ENCODE data around the gene TAF8. TPM values are rescaled to one million over a fixed set of nuclear protein-coding genes. Genes with fewer than 3 reads are reported as not detected.

TAF8 gene
- total RNA-seq, 1 donor = 16.3 TPM

DNA sequence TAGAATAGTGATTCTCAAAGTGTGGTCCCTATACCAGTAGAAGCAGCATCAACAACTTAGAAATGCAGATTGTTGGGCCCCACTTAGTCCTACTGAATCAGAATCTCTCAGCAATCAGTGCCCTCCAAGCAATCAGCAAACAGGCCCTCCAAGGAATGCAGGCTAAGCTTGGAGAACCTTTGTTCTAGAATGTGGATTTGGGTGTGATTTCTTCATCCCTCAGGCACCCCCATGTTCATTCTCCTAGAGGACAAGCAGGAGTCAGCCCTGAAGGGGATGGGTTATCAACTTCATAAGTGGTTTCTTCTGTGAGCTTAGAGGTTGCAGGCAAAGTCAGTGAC, 40.5 kb upstream of the TAF8 start:
- Histone ChIP-seq H3K4me2 (ENCODE audit: insufficient read depth, low read length) (no peak overlapping the region), H3K4me3 (ENCODE audit: insufficient read depth, low read length) (no peak overlapping the region), H3K27ac (ENCODE audit: low read depth, low read length) (no peak overlapping the region), H3K27me3 (ENCODE audit: insufficient read depth, low read length) (no peaks in the 10 kb centered on the region), H3K79me2 (ENCODE audit: insufficient read depth, low read length) (no peaks in the 10 kb centered on the region), H3K36me3 (ENCODE audit: insufficient read depth, low read length) (no peaks in the 10 kb centered on the region), H3K9me3 (ENCODE audit: low read depth, low read length) (no peaks in the 10 kb centered on the region), H2AFZ (ENCODE audit: low read length) (no peak overlapping the region), H4K20me1 (ENCODE audit: insufficient read depth, low read length) (no peaks in the 10 kb centered on the region), H3K4me1 (ENCODE audit: insufficient read depth, low read length) (peaks cover 5% of the 10 kb centered on the region)
- TF ChIP-seq, protein P1, sequence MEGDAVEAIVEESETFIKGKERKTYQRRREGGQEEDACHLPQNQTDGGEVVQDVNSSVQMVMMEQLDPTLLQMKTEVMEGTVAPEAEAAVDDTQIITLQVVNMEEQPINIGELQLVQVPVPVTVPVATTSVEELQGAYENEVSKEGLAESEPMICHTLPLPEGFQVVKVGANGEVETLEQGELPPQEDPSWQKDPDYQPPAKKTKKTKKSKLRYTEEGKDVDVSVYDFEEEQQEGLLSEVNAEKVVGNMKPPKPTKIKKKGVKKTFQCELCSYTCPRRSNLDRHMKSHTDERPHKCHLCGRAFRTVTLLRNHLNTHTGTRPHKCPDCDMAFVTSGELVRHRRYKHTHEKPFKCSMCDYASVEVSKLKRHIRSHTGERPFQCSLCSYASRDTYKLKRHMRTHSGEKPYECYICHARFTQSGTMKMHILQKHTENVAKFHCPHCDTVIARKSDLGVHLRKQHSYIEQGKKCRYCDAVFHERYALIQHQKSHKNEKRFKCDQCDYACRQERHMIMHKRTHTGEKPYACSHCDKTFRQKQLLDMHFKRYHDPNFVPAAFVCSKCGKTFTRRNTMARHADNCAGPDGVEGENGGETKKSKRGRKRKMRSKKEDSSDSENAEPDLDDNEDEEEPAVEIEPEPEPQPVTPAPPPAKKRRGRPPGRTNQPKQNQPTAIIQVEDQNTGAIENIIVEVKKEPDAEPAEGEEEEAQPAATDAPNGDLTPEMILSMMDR (IDR thresholded peaks at IDR 0.05; ENCODE audit: extremely low read depth, low read depth, low read length) = no peak
- no peak for DNase-seq (ENCODE audit: insufficient read length, low spot score, missing footprints)

DNA sequence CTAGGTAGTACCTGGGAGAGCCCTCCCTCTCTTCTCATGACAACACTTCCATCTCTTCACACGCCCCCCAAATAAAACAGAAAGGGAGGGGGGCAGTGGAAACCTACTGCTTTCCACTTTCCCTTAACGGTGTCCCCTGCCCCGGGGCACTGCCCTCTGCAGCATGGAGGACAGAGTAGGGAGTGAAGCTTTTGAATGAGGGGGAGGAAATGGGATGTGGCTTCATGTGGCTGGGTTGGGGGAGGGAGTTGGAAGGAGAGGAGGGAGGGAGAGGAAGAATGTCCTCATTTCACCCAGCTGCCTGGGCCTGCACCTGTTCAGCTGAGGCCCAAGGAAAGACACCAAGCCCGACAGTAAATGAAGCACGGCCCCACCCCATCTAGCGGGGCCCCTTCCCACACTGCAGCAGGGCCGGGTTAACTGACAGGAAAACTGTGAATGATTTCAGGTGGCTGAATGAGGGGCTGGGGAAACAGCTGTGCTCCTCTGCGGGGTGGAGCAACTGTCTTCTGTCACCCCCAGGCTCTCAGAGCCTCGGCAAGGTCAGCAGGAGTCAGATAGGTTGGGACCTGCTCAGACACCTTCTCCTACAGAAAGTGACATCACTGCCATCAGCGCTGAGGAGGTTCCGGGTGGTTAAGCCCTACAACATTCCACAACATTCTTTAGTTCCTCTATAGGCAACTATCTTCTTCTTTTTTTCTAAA, 40.0 kb upstream of the TAF8 start:
- no peaks in the 10 kb centered on the region for H4K20me1 ChIP-seq (ENCODE audit: insufficient read depth, low read length)
- DNase-seq (ENCODE audit: insufficient read length, low spot score, missing footprints) = no peak
- no peaks in the 10 kb centered on the region for H3K9me3 ChIP-seq (ENCODE audit: low read depth, low read length)
- no peaks in the 10 kb centered on the region for H3K79me2 ChIP-seq (ENCODE audit: insufficient read depth, low read length)
- H3K4me3 ChIP-seq (ENCODE audit: insufficient read depth, low read length) = no peak overlapping the region
- no peak overlapping the region for H3K27ac ChIP-seq (ENCODE audit: low read depth, low read length)
- peaks cover 5% of the 10 kb centered on the region for H3K4me1 ChIP-seq (ENCODE audit: insufficient read depth, low read length)
- no peaks in the 10 kb centered on the region for H3K27me3 ChIP-seq (ENCODE audit: insufficient read depth, low read length)
- no peaks in the 10 kb centered on the region for H3K36me3 ChIP-seq (ENCODE audit: insufficient read depth, low read length)
- H3K4me2 ChIP-seq (ENCODE audit: insufficient read depth, low read length) = no peak overlapping the region
- H2AFZ ChIP-seq (ENCODE audit: low read length) = no peak overlapping the region
- TF ChIP-seq, protein P1 (IDR thresholded peaks at IDR 0.05; ENCODE audit: extremely low read depth, low read depth, low read length) = no peak

DNA sequence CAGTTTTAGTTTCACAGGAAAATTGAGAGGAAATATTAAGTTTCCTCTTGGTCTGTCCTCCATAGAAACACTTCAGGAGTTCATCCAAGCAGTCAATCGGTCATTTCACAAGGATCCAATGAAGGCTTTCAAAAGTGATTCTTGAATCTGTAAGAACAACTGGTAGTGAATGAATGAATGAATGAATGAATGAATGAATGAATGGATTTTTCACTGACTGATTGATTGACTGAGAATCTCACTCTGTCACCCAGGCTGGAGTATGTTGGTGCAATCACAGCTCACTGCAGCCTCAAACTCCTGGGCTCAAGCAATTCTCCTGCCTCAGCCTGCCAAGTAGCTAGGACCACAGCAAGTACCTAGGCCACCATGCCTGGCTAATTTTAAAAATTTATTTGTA, 39.4 kb upstream of the TAF8 start:
- TF ChIP-seq, protein P1 (IDR thresholded peaks at IDR 0.05; ENCODE audit: extremely low read depth, low read depth, low read length) = no peak
- Histone ChIP-seq H3K79me2 (ENCODE audit: insufficient read depth, low read length) (no peaks in the 10 kb centered on the region), H3K4me3 (ENCODE audit: insufficient read depth, low read length) (no peak overlapping the region), H3K9me3 (ENCODE audit: low read depth, low read length) (no peaks in the 10 kb centered on the region), H3K36me3 (ENCODE audit: insufficient read depth, low read length) (no peaks in the 10 kb centered on the region), H3K27ac (ENCODE audit: low read depth, low read length) (no peak overlapping the region), H2AFZ (ENCODE audit: low read length) (no peak overlapping the region), H3K4me2 (ENCODE audit: insufficient read depth, low read length) (no peak overlapping the region), H4K20me1 (ENCODE audit: insufficient read depth, low read length) (no peaks in the 10 kb centered on the region), H3K27me3 (ENCODE audit: insufficient read depth, low read length) (no peaks in the 10 kb centered on the region), H3K4me1 (ENCODE audit: insufficient read depth, low read length) (peaks cover 5% of the 10 kb centered on the region)
- no peak for DNase-seq (ENCODE audit: insufficient read length, low spot score, missing footprints)

DNA sequence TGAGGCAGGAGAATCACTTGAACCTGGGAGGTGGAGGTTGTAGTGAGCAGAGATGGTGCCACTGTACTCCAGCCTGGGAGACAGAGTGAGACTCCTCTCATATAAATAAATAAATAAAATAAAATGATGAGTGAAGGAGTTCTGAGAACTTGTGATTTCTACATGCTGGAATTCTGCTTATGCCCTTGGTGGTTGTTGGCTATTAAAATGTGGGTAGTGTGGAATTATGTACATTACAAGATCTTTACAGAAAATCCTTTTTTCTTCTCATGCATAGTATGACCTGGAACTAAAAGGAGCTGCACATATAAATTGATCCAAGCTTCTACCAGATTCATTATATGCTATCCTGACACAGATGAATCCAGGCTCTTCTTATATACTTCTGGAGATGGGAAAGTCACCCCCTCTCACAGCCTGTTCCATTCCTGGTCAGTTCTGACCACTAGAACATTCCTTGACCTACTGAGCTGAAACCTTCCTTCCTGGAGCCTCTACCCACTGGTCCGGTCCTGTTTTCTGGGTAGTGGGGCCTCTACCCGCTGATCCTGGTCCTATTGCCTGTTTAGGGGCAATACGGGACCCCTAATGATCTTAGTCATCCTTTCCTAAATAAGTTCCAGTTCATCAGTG, 37.7 kb upstream of the TAF8 start:
- Histone ChIP-seq H4K20me1 (ENCODE audit: insufficient read depth, low read length) (no peaks in the 10 kb centered on the region), H3K4me3 (ENCODE audit: insufficient read depth, low read length) (no peak overlapping the region), H3K79me2 (ENCODE audit: insufficient read depth, low read length) (no peaks in the 10 kb centered on the region), H2AFZ (ENCODE audit: low read length) (no peak overlapping the region), H3K4me1 (ENCODE audit: insufficient read depth, low read length) (peaks cover 15% of the 10 kb centered on the region), H3K27me3 (ENCODE audit: insufficient read depth, low read length) (no peaks in the 10 kb centered on the region), H3K4me2 (ENCODE audit: insufficient read depth, low read length) (no peak overlapping the region), H3K27ac (ENCODE audit: low read depth, low read length) (no peak overlapping the region), H3K36me3 (ENCODE audit: insufficient read depth, low read length) (no peaks in the 10 kb centered on the region), H3K9me3 (ENCODE audit: low read depth, low read length) (no peaks in the 10 kb centered on the region)
- peak; percentile 21 for DNase-seq (ENCODE audit: insufficient read length, low spot score, missing footprints)
- TF ChIP-seq, protein P1 (IDR thresholded peaks at IDR 0.05; ENCODE audit: extremely low read depth, low read depth, low read length) = no peak
